GM18873 (cell line): ENCODE data around the gene RBM47.

Source experiments
- ATAC-seq: cut with Tn5 transposase; IDR thresholded peaks from one replicate; pipeline ENCODE4 v1.9.1; 2021; ENCODE audit warnings: mild to moderate bottlenecking, moderate library complexity, moderate number of reproducible peaks; ENCODE audit not compliant: unreplicated experiment, low FRiP score

Gene RBM47

DNA sequence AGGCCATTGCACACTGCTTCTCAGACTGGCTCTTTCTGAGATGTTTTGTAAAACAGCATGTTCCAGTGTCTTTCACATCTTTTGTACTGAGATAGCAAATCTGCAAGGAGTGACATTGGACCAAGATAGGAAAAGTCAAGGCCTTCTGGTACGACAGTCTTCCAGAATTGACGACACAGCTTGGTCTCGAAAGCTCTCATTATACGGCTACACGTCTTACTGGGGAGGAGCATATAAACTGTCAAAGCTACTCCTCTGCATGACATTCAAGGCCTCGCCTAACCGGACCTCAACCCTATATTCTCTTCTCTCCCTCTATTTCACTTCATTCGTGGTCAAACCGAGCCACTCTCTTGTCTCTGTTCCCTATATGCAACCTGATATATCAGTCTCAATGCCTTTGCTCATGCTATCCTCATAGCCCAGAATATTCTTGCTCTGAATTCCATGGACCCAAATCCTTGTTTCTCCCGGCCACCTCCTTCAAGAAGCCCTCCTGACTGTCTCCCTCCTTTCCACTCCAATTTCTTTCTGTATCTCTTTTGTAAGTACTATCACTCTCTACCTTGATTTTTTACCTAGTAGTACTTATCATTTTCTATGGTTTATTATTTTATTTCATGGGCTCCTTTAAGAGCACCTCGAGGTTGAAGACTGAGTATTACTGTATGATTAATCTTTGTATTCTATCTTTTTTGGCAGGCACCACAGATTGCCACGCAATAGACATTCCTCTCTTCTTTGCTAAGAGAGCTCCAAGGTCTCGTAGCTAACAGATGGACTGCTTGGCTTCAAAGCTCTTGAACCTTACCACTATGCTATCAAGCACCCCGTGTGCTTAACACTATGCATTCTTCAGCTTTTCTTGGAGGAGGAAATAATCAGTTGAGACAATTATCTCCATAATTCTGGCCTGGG is 35.1 kb downstream of the RBM47 start:
- ATAC-seq, result no peak

DNA sequence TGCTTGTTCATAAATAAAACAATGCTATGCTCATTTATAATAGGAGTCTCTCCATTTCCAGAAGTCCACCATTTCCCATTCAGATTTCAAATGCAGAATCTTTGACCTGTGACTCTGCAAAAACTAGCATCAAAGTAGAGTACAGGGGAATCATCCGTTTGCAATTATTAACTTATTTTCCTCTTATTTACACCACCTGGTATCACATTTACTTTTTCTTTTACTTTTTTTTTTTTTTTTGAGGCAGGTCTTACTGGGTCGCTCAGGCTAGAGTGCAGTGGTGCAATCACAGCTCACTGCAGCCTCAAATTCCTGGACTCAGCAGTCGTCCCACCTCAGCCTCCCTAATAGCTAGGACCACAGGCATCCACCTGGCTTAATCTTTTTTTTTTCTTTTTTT is 37.6 kb downstream of the RBM47 start:
- no peak for ATAC-seq

DNA sequence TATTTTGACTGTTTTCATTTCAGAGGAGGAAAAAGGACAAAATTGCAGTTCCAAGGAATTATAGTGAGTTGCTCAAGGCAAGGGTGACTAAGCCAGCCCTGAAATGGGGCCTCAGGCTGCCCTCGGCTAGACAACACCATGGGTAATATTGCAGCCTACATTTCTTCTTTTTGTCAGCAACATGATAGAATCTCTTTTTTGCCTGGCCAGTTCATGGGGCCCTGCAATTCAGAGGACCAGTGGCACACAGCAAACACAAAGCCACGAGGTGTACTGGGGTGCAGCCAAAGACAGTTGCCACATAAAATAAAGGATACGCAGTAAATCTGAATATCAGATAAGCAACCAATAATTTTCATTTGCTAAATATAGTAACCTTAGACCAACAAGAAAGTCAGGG is 41.8 kb downstream of the RBM47 start:
- no peak for ATAC-seq

DNA sequence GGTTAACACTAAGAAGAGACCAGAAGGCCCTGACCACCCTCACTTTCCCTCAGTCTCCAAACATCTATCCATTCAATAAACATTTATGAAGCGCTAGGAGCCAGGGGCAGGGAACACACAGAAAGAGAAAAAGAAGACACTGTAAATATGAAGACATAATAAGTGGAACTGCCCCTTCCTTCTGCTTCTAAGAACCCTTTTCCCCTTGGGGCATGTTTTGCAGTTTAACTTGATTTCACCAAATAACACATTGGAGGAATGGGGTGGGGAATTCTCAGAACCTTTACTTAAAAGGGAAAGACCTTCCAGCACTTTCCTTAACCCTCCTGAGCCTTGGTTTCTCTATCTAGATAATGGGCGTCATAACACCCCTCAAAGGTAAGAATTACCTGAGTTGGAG is 42.3 kb downstream of the RBM47 start:
- no peak for ATAC-seq

DNA sequence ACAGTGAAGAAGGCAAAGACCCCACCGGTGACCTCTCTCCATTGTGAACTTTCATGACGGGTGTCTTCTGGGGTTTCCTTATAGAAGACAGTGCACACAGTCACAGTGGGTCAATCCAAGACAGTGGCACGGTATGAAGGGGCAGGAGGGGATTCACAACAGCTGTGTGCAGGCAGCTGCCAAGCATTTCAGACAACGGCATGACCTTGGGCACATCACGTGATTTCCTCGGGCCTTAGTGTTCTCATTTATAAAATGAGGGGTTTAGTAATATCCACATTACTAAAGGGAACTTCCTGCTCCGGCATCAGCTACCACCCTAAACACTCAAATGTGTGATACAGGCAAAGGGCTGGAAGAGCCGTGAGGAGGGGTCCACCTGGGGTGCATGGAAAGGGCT is 42.9 kb downstream of the RBM47 start:
- no peak for ATAC-seq

DNA sequence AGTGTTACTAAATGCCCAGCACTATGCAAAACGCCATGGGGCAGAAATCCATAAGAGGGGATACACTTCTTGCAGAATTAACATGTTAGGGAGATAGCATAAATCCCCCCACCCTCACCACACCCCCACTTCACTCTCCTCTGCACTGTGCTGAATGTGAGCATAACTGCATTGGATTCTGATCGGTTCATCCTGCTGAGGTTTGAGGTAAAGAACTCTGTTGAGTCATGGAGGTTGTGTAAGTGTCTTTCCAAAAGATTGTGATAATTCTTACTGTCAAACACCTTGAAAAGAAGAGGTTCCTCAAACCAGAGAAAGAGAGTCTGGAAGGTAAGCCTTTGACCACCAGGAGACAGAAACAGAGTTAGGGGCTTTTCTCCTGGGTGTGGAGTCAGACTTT is 43.6 kb downstream of the RBM47 start:
- no peak for ATAC-seq

DNA sequence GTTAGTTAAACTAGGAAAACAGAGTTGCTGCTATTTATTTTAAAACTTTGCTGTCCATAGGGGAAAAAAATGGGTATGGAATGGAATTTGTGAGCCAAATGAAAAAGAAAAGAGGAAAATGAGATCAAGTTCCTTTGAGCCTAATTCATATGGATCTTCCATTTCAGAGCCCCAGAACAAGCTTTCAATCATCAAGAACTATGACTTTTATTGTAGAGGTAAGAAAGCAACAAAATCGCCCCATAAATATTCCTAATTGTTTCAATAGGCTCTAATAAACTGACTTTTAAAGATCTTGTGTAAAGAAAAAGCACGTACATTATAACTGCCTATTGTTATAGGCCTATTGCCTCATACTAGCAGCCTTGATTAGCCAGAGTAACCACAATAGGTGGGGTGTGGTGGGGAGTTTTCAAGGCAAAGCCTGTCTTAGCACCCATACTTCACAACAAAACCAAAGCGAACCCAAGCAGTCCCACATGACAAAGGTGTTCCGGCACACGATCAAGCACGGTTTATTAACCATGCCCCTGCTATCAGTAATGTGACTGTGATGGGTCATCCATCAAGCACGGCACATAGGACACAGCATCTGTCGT is 44.4 kb downstream of the RBM47 start:
- ATAC-seq, result no peak

DNA sequence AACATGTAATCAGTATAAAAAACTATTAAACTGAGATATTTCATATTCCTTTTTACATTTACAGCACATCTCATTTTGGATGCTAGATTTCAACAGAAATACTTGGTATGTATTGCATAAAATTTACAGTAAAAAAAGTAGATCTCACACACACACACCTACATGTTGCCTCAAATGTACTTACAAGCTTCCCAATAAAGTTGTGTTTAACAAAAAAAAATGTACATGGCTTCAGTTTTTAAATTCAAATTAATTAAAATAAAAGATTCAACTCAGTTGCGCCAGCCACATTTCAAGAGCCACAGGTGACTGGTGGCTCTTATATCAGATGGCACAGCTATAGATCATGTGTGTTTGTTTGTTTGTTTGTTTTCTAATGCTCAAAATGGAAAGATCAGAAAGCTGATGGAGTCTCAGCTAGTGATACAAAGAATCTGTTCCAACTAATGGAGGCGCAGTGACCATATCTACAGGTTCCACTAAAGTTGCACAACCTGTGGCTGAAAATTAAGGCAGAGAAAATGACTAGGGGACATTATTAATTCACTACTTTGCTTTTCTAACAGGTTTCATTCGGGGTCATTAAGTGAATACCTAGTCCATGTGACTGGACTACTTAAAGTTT is 45.0 kb downstream of the RBM47 start:
- no peak for ATAC-seq

DNA sequence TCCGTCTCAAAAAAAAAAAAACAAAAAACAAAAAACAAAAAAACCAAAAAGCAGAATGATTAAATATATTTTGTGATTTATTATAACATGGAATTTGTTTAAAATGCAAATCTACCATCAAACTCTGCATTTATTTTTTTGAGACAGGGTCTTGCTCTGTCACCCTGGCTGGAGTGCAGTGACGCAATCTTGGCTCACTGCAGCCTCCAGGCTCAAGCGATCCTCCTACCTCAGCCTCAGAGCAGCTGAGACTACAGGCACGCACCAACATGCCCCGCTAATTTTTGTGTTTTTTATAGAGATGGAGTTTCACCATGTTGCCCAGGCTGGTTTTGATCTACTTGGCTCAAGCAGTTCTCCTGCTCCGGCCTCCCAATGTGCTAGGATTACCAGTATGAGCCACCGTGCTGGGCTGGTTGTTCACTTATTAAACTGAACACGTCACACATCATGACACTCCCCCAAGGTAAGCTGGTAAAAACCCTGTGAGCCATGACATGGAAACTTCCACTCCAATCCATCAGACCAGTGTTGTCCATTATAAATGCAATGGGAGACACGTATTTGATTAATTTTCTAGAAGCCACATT is 45.7 kb downstream of the RBM47 start:
- ATAC-seq, result no peak

DNA sequence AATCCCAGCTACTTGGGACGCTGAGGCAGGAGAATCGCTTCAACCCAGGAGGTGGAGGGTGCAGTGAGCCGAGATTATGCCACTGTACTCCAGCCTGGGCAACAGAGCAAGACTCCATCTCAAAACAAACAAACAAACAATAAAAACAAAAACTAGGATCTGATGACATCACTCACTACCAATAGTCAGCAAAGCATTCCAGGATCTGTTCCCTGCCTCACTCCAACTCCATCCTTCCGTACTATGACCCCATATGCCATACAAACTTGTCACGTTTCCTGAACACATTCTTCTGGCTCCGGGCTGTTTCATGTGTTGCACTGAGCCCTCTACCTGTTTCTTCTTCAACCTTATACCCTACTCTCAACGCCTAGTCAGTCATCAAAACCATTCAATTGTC is 47.3 kb downstream of the RBM47 start:
- ATAC-seq, result no peak

DNA sequence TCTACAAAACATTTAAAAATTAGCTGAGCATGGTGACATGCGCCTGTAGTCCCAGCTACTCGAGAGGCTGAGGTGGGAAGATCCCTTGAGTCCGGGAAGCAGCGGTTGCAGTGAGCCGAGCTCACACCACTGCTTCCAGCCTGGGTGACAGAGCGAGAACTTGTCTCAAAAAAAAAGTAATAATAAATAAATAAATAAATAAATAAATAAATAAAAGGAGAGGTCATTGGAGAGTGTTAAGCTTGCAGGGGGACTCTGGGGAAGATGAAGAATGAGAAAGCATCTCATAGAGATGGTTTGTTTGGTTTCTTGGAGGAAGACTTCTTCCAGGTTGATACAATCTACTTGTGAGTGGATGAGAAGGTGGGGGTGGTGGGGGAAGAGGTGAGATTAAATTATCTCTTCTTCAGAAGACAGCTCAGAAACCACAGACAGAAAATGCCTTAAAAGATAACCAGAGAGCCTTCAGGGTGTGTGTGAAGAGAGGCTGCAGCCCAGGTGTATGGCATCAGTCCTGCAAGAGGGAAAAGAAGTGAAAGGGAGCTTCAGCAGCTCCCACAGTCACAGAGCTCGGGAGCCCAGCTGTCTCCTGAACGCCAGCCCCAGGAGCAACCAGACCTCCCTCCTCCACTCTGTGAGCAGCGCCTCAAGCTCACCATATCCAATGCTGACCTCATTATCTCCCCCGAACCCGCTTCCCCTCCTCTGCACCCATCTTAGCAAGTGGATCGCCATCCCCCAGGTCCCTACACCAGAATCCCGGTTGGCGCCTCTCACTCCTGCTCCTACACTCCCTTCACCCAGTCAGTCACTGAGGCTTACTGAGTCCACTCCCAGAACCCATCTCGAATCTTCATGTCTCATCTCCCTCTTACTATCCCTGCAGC is 48.2 kb downstream of the RBM47 start:
- ATAC-seq, result no peak

DNA sequence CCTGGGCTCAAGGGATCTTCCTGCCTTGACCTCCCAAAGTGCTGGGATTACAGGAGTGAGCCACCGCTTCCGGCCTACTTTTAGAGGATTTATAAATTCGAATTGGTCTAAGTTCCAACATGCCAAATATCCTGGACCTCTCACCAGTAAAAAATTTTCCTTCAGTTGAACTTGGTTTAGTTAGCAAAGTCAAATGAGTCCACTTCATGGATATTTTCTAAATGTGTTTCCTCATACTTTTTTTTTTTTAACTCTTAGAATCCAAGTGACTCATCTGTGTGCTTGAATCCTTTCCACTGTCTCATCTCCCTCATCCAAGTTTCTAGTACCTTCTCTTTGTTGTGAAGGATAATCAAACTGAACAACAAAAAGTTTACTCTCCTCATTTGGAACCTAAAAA is 49.7 kb downstream of the RBM47 start:
- no peak for ATAC-seq

DNA sequence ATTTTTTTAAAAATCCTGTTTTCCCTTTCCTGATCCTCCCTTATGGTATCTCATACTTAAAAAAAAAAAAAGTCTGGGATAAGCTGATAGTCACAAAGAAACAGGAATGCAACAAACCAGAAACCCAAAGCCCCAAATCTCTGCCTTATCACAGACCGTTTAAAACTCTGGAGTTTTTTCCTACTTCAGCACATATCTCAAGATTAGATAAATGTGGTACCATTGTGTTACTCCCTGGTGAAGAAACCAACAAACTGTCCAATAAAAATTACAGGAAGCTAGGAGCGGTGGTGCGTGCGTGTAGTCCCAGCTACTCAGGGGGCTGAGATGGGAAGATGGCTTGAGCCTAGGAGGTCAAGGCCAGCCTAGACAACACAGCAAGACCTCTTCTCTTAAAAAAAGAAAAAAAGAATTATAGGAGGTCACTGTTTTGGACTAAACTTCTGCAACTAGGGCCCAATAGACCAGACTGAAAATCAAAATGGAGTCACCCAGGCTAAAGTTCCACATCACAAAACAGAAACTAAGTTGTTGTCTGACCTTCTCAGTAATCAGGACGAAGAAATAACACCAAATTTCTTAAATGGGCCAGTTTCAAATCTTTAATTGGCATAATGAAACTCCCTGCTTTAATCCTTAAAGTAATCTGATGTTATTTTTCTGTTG is 51.9 kb downstream of the RBM47 start:
- ATAC-seq, result no peak

DNA sequence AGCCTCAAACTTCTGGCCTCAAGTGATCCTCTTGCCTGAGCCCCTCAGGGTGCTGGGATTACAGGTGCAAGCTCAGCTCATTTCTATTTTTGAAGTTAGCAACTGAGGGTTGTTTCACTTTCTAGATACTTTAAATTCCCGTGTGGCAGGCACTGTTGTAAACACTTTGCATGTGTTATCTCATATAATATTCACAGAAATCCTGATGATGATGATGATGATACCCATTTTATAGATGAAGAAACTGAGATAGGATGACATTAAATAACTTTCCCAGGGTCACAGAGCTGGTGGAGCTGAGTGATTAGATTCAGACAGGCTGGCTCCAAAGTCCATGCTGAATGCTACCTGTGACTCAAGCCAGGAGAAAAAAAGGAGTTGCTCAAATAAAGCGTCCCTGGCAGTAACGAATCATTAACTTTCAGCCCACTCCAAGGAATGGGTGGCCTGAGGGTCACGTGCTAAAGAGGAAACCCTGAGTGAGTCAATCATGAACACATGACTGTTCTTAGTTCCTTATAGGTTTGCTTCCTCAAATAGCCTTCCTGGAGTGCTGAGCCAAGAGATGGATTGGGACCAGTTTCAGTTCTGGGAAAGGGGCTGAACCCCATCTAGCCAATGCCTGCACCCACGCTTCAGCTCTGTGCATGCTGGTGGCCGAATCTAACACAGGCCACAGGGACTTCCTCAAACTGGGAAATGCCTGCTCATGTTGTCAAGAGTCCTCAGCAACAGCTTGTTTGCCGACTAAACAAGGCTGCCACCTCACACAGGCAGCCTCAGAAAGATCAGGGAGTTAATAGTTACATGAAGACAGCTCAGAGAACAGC is 52.8 kb downstream of the RBM47 start:
- ATAC-seq, result peak; percentile 61

DNA sequence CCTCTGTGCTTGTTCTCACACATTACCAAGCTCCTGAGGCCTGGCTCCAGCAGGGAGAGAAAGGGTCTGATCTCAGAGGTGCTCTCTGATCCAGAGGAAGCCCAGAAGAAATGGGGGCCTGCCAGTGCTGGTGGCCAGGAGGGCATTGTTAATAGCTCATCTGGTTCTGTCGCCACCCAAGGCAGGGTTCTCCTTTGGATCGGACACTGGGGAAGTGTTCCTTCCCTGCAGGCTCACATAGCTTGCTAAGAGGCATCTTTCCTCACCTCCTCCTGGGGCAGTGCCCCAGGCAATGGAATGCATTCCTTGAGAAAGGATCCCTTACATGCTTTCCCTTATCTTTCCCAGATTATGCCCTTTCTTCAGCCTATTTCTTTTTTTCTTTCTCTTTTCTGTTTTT is 53.8 kb downstream of the RBM47 start:
- no peak for ATAC-seq

DNA sequence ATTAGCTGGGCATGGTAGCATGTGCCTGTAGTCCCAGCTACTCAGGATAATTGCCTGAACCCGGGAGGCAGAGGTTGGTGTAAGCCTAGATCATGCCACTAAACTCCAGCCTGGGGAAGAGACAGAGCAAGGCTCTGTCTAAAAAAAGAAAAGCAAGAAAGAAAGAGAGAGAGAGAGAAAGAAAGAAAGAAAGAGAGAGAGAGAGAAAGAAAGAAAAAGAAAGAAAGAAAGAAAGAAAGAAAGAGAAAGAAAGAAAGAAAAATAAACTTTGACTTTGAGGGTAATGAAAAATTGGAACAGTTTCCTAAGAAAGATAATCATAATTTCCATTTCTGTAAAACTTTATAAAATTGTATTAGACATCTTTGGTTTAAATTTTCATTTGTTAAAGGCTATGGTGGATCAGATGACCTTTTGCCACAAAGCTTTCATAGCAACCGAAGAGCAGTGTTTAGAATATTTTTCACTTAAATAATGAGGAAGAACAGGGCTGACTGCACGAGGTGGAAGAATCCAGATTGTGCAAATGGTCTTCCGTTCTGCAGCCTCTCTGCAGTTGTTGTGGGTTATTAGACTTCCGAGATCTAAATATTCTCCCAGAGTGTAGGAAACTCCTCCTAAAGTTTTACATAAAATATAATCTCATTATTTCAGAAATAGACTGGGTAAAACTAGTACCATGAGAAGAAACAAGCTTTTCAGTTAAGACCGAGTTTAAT is 55.9 kb downstream of the RBM47 start:
- ATAC-seq, result no peak

DNA sequence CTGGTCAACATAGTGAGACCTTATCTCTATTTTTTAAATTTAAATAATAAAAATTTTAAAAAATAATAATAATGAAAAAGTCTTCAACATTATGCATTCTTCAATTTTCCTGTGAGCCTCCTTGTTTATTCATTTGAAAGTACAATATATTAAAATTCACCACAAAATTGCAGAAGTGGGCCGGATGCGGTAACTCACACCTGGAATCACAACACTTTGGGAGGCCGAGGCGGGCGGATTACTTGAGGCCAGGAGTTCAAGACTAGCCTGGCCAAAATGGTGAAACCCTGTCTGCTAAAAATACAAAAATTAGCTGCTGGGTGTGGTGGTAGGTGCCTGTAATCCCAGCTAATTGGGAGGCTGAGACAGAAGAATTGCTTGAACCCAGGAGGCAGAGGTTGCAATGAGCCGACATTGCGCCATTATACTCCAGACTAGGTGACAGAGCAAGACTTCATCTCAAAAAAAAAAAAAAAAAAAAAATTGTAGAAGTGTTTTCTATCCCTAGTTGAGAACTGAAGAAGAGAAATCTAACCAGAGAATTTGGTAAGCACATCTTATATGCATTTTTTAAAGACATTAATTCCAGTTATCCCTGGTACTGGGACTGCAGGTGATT is 56.9 kb downstream of the RBM47 start:
- ATAC-seq, result no peak

DNA sequence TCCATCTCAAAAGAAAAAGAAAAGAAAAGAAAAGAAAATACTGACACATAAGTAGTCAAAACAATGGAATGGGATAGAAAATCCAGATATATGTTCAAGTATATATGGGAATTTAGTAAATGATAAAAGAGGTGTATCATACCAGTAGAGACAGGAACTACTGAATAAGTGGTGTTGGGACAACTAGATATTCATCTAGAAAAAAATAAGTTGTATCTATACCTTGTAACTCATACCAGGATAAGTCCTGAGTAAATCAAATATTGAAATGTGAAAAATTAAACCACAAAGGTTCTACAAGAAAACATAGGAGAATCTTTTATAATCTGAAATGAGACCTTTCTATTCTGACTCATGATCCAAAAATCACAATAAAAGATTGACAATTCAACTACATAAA is 58.5 kb downstream of the RBM47 start:
- ATAC-seq, result no peak
